PC-9 (cell line): Measurements from ENCODE around the gene SIT1. TPM values are rescaled to one million over a fixed set of nuclear protein-coding genes. Genes with fewer than 3 reads are reported as not detected.

ENCODE experiments used
- BruUV-seq: library from RNA; stranded (reverse); fragments of 400-500 nt; replicated peaks from 2 replicates; lab custom pipeline; 2021; lab: Mats Ljungman, UMichigan
- CTCF ChIA-PET: fragments of 300-600 bp; sonication (Branson Sonifier 250); formaldehyde crosslinking; loops from one replicate; lab custom pipeline; 2022; ENCODE audit warnings: antibody characterized with exemption; lab: Charles Lee
- POLR2A ChIA-PET: fragments of 300-600 bp; sonication (Branson Sonifier 250); formaldehyde crosslinking; loops from one replicate; lab custom pipeline; 2022; ENCODE audit warnings: antibody characterized with exemption; ENCODE audit not compliant: unreplicated experiment; lab: Charles Lee
- DNase-seq, 2 experiments: peaks; one replicate each; pipeline versions ENCODE4 v3.0.0 to v3.0.0-alpha.2; 2015 to 2022; ENCODE audit warnings: mixed read lengths in 1 of 2
- H2AFZ ChIP-seq: fragments of 200-600 bp; sonication (generic); 2 replicates; pipeline ENCODE4 v1.8.1; 2017; ENCODE audit warnings: antibody characterized with exemption
- H3F3A ChIP-seq: fragments of 200-600 bp; sonication (generic); 2 replicates; pipeline ENCODE4 v1.8.1; 2017; ENCODE audit warnings: antibody characterized with exemption, mild to moderate bottlenecking, low read depth; ENCODE audit not compliant: insufficient read depth
- H3K27ac ChIP-seq: fragments of 200-600 bp; sonication (generic); 2 replicates; pipeline ENCODE4 v1.6.1; 2016; ENCODE audit warnings: mixed run types
- H3K27me3 ChIP-seq: fragments of 200-600 bp; sonication (generic); 2 replicates; pipeline ENCODE4 v1.6.1; 2016; ENCODE audit warnings: low read depth, mixed run types; ENCODE audit not compliant: insufficient read depth
- H3K36me3 ChIP-seq: fragments of 200-600 bp; sonication (generic); 2 replicates; pipeline ENCODE4 v1.6.1; 2016; ENCODE audit warnings: low read depth, mixed run types
- H3K4me1 ChIP-seq: fragments of 200-600 bp; sonication (generic); replicated peaks from 2 replicates; pipeline ENCODE4 v1.6.1; 2016; ENCODE audit warnings: mixed run types; ENCODE audit not compliant: insufficient read depth
- H3K4me2 ChIP-seq: fragments of 200-600 bp; sonication (generic); 2 replicates; pipeline ENCODE4 v1.6.1; 2017; ENCODE audit warnings: mixed run types
- H3K4me3 ChIP-seq: fragments of 200-600 bp; sonication (generic); 2 replicates; pipeline ENCODE4 v1.6.1; 2016; ENCODE audit warnings: mixed run types
- H3K79me2 ChIP-seq: fragments of 200-600 bp; sonication (generic); 2 replicates; pipeline ENCODE4 v1.6.1; 2017; ENCODE audit warnings: low read depth, mixed run types
- H3K9me2 ChIP-seq: fragments of 200-600 bp; sonication (generic); 2 replicates; pipeline ENCODE4 v1.8.1; 2017; ENCODE audit warnings: mild to moderate bottlenecking; ENCODE audit not compliant: insufficient read depth
- H3K9me3 ChIP-seq: fragments of 200-600 bp; sonication (generic); 2 replicates; pipeline ENCODE4 v1.8.1; 2016; ENCODE audit warnings: low read depth; ENCODE audit not compliant: insufficient read depth
- H4K20me1 ChIP-seq: fragments of 200-600 bp; sonication (generic); 2 replicates; pipeline ENCODE4 v1.8.1; 2017; ENCODE audit not compliant: insufficient read depth
- CTCF ChIP-seq: fragments of 200-600 bp; sonication (generic); conservative IDR thresholded peaks from 2 replicates; pipeline ENCODE4 v1.6.1; 2017; ENCODE audit warnings: mixed run types, antibody characterized with exemption, mild to moderate bottlenecking, moderate library complexity
- EZH2 ChIP-seq: fragments of 200-600 bp; sonication (generic); IDR thresholded peaks from 2 replicates; pipeline ENCODE4 v1.8.0; 2017; ENCODE audit warnings: antibody characterized with exemption, low read depth
- intact Hi-C: fragments of 100-400 bp; cut with micrococcal nuclease; formaldehyde crosslinking; loops from one replicate; pipeline ENCODE4 v1.10.0; 2022; ENCODE audit not compliant: unreplicated experiment
- total RNA-seq: library from RNA; stranded (reverse); gene quantifications from 2 replicates; pipeline ENCODE4 v1.2.3, GENCODE V29; 2021

SIT1 gene
- total RNA-seq, 1 experiment from 2014 or later = not detected

DNA sequence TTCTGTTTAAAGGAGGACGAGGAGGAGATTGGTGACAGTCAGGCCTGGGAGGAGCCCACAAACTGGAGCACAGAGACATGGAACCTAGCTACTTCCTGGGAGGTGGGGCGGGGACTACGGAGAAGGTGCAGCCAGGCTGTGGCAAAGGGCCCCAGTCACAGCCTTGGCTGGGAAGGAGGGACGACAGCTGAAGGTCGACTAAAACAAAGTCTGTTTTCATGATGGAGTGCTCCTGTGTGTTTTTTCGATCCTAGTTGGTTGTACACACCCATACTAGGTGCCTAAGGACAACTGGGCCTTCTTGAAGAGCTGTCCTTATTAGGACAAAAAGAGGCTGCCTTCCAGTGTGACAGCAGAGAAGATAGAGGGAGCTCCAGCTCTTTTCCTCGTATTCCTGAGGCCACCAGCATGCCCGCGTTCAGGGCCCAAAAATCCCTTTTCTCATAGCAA, 10.3 kb upstream of the SIT1 start:
- H4K20me1 ChIP-seq = no peaks in the 10 kb centered on the region
- no peaks in the 10 kb centered on the region for H3K9me2 ChIP-seq
- ChIA-PET POLR2A (interaction anchor here (0.7 kb wide), 2 partner anchors 8 to 9 kb away, joined by 3 read pairs; no protein-coding TSS in a partner anchor), CTCF (interaction anchor here (0.8 to 1.2 kb wide), 5 partner anchors 12 to 72 kb away, joined by 3 to 5 read pairs (median 4); partner anchors contain the start of genes CA9 and CREB3)
- intact Hi-C loops = no loop called here
- no peak overlapping the region for H3K27ac ChIP-seq
- H3K4me3 ChIP-seq = no peak overlapping the region
- peaks cover 33% of the 10 kb centered on the region for H3K4me1 ChIP-seq
- H3F3A ChIP-seq = peaks cover 22% of the 10 kb centered on the region; the same call in 1 of the 2 replicates
- no peaks in the 10 kb centered on the region for H3K9me3 ChIP-seq
- H2AFZ ChIP-seq = no peak overlapping the region
- no peak for DNase-seq
- H3K79me2 ChIP-seq = 0 out of 2 replicates have a peak, but pooled peaks cover 16% of the 10 kb centered on the region
- H3K4me2 ChIP-seq = no peak overlapping the region
- BruUV-seq = no TSS peak
- no peaks in the 10 kb centered on the region for H3K36me3 ChIP-seq
- H3K27me3 ChIP-seq = no peaks in the 10 kb centered on the region
- TF ChIP-seq CTCF (0 out of 2 replicates have a peak, but pooled peaks have one; percentile 24), EZH2 (no peak)

GRCh38 chr9:35659340-35659739, 8.6 kb upstream of the SIT1 start:
- Histone ChIP-seq H3K9me2 (no peaks in the 10 kb centered on the region), H3K4me3 (peak overlapping the region; percentile 72; the same call in 1 of the 2 replicates), H3K36me3 (no peaks in the 10 kb centered on the region), H3K4me2 (peak overlapping the region; percentile 80), H3K27me3 (no peaks in the 10 kb centered on the region), H3K27ac (peak overlapping the region; percentile 94), H2AFZ (no peak overlapping the region), H3K79me2 (0 out of 2 replicates have a peak, but pooled peaks cover 10% of the 10 kb centered on the region), H3K4me1 (peaks cover 29% of the 10 kb centered on the region), H3F3A (peaks cover 22% of the 10 kb centered on the region; the same call in 1 of the 2 replicates), H3K9me3 (no peaks in the 10 kb centered on the region), H4K20me1 (no peaks in the 10 kb centered on the region)
- ChIA-PET CTCF (no interaction called here), POLR2A (interaction anchor here (0.7 kb wide), 1 partner anchor 587 kb away, joined by 13 read pairs; the partner anchor contains the start of gene VCP)
- intact Hi-C loops = loop anchor here (2.0 to 5.0 kb wide), 3 partner anchors 38 to 248 kb away; partner anchors contain the start of genes CREB3, HRCT1, SPAAR and TLN1
- DNase-seq = peak; percentile 33 to 60
- TF ChIP-seq CTCF (no peak), EZH2 (no peak)
- no TSS peak for BruUV-seq

GRCh38 chr9:35658968-35659220, 8.2 kb upstream of the SIT1 start:
- Histone ChIP-seq H3K36me3 (no peaks in the 10 kb centered on the region), H3K4me3 (peak overlapping the region; percentile 72), H3F3A (peaks cover 22% of the 10 kb centered on the region; the same call in 1 of the 2 replicates), H3K9me3 (no peaks in the 10 kb centered on the region), H3K27me3 (no peaks in the 10 kb centered on the region), H3K4me2 (peak overlapping the region; percentile 80), H3K27ac (peak overlapping the region; percentile 94), H2AFZ (peak overlapping the region; percentile 74), H4K20me1 (no peaks in the 10 kb centered on the region), H3K9me2 (no peaks in the 10 kb centered on the region), H3K79me2 (0 out of 2 replicates have a peak, but pooled peaks cover 5% of the 10 kb centered on the region), H3K4me1 (peaks cover 25% of the 10 kb centered on the region)
- DNase-seq = no peak
- intact Hi-C loops = loop anchor here (1.0 to 5.0 kb wide), 4 partner anchors 38 to 248 kb away; partner anchors contain the start of genes CREB3, HRCT1, SPAAR and TESK1
- TF ChIP-seq CTCF = no peak
- no TSS peak for BruUV-seq
- ChIA-PET POLR2A (interaction anchor here (0.7 kb wide), 1 partner anchor 586 kb away, joined by 13 read pairs; the partner anchor contains the start of gene VCP), CTCF (no interaction called here)
